OCI-LY3 (cell line): ENCODE results near the gene FECH.

Experiments
- H2AFZ ChIP-seq: fragments of 200-600, 300-600 bp; shearing (Covaris generic); 2 replicates; pipeline ENCODE4 v1.6.0; 2014; ENCODE audit warnings: antibody characterized with exemption, low read depth, low read length
- H3K27ac ChIP-seq: fragments of 200-600, 300-600 bp; sonication (generic); 2 replicates; pipeline ENCODE4 v1.5.1; 2014; ENCODE audit warnings: mild to moderate bottlenecking, low read length, moderate library complexity, mixed read lengths
- H3K27me3 ChIP-seq: fragments of 200-600, 300-600 bp; sonication (generic); 2 replicates; pipeline ENCODE4 v1.6.1; 2014; ENCODE audit warnings: low read depth, low read length, mixed read lengths
- H3K36me3 ChIP-seq: fragments of 200-600, 300-600 bp; sonication (generic); replicated peaks from 2 replicates; pipeline ENCODE3; 2014; ENCODE audit warnings: low read depth, low read length, mixed read lengths
- H3K4me1 ChIP-seq: fragments of 300-600, 200-600 bp; sonication (generic); 2 replicates; pipeline ENCODE4 v1.6.1; 2014; ENCODE audit warnings: low read length, mixed read lengths
- H3K4me2 ChIP-seq: fragments of 200-600, 300-600 bp; sonication (generic); 2 replicates; pipeline ENCODE4 v1.6.1; 2014; ENCODE audit warnings: low read length, mixed read lengths
- H3K4me3 ChIP-seq: fragments of 300-600, 200-600 bp; sonication (generic); 2 replicates; pipeline ENCODE4 v1.5.1; 2014; ENCODE audit warnings: antibody characterized with exemption, mild to moderate bottlenecking, low read length, moderate library complexity
- H3K79me2 ChIP-seq: fragments of 300-600, 200-600 bp; shearing (Covaris generic); 2 replicates; pipeline ENCODE4 v1.6.1; 2014; ENCODE audit warnings: mild to moderate bottlenecking, low read length, mixed read lengths
- H3K9ac ChIP-seq: fragments of 300-600, 200-600 bp; shearing (Covaris generic); 2 replicates; pipeline ENCODE4 v1.6.0; 2014; ENCODE audit warnings: mild to moderate bottlenecking, low read length, moderate library complexity
- H3K9me3 ChIP-seq: fragments of 200-600, 300-600 bp; shearing (Covaris generic); 2 replicates; pipeline ENCODE4 v1.6.1; 2014; ENCODE audit warnings: low read length, mixed read lengths; ENCODE audit not compliant: insufficient read depth
- H4K20me1 ChIP-seq: fragments of 200-600, 300-600 bp; sonication (generic); 2 replicates; pipeline ENCODE4 v1.6.1; 2016; ENCODE audit warnings: low read length, mixed read lengths; ENCODE audit not compliant: insufficient read depth
- CTCF ChIP-seq: fragments of 200-600, 300-600 bp; sonication (generic); IDR thresholded peaks from 2 replicates; pipeline ENCODE4 v1.5.1; 2014; ENCODE audit warnings: antibody characterized with exemption, low read length, low read depth
- EZH2phosphoT487 ChIP-seq: fragments of 200-600 bp; shearing (Covaris generic); IDR thresholded peaks from 2 replicates; pipeline ENCODE4 v1.6.1; 2018; ENCODE audit warnings: antibody characterized with exemption, mixed run types, low read depth

Gene FECH

GRCh38 chr18:57533868-57534510 lies 52.5 kb downstream of the FECH start:
- H3K4me1 ChIP-seq: no peaks in the 10 kb centered on the region
- H3K36me3 ChIP-seq: no peaks in the 10 kb centered on the region
- no peak for TF ChIP-seq EZH2phosphoT487
- no peak for TF ChIP-seq CTCF
- H3K27me3 ChIP-seq: no peaks in the 10 kb centered on the region; the same call in 1 of the 2 replicates
- H3K4me2 ChIP-seq: no peak overlapping the region
- H3K4me3 ChIP-seq: no peak overlapping the region
- H3K9ac ChIP-seq: no peak overlapping the region
- H3K79me2 ChIP-seq: no peaks in the 10 kb centered on the region
- no peak overlapping the region for H3K27ac ChIP-seq
- no peaks in the 10 kb centered on the region for H3K9me3 ChIP-seq
- H4K20me1 ChIP-seq: no peaks in the 10 kb centered on the region
- no peak overlapping the region for H2AFZ ChIP-seq

- H3K27me3 ChIP-seq: no peaks in the 10 kb centered on the region; the same call in 1 of the 2 replicates
- no peak overlapping the region for H3K9ac ChIP-seq
- no peaks in the 10 kb centered on the region for H3K9me3 ChIP-seq
- H3K4me1 ChIP-seq: no peaks in the 10 kb centered on the region
- H4K20me1 ChIP-seq: no peaks in the 10 kb centered on the region
- H3K27ac ChIP-seq: no peak overlapping the region
- no peak overlapping the region for H3K4me3 ChIP-seq
- H3K79me2 ChIP-seq: no peaks in the 10 kb centered on the region
- H3K36me3 ChIP-seq: no peaks in the 10 kb centered on the region
- TF ChIP-seq CTCF: no peak
- no peak for TF ChIP-seq EZH2phosphoT487
- H2AFZ ChIP-seq: no peak overlapping the region
- H3K4me2 ChIP-seq: no peak overlapping the region
Measured at GRCh38 chr18:57533006-57533867, 53.3 kb downstream of the FECH start.

- Histone ChIP-seq H3K4me1 (peaks cover 5% of the 10 kb centered on the region), H3K9me3 (0 out of 2 replicates have a peak, but pooled peaks cover 5% of the 10 kb centered on the region), H3K36me3 (no peaks in the 10 kb centered on the region), H4K20me1 (no peaks in the 10 kb centered on the region), H3K4me2 (no peak overlapping the region), H3K4me3 (no peak overlapping the region), H3K27me3 (no peaks in the 10 kb centered on the region), H2AFZ (no peak overlapping the region), H3K9ac (no peak overlapping the region), H3K27ac (no peak overlapping the region), H3K79me2 (no peaks in the 10 kb centered on the region)
- TF ChIP-seq CTCF: no peak
- no peak for TF ChIP-seq EZH2phosphoT487
Measured at GRCh38 chr18:57529151-57529550, 57.4 kb downstream of the FECH start.

GRCh38 chr18:57527556-57528229 lies 58.8 kb downstream of the FECH start:
- Histone ChIP-seq H3K9me3 (0 out of 2 replicates have a peak, but pooled peaks cover 5% of the 10 kb centered on the region), H4K20me1 (no peaks in the 10 kb centered on the region), H3K79me2 (no peaks in the 10 kb centered on the region), H3K4me3 (no peak overlapping the region), H3K36me3 (no peaks in the 10 kb centered on the region), H3K9ac (no peak overlapping the region), H3K4me1 (peaks cover 19% of the 10 kb centered on the region), H3K27ac (no peak overlapping the region), H3K27me3 (no peaks in the 10 kb centered on the region), H3K4me2 (no peak overlapping the region), H2AFZ (no peak overlapping the region)
- no peak for TF ChIP-seq EZH2phosphoT487
- no peak for TF ChIP-seq CTCF
